Stimulated activated CD4-positive, alpha-beta T cell treated with anti-CD3 and anti-CD28 coated beads, Interleukin-4, amount 100 ng/mL, for 4 hours (primary cell): ENCODE results near the gene BABAM2.

Experiments used
- DNase-seq, 2 experiments: peaks; one replicate each; pipeline ENCODE4 v3.0.0-alpha.2; 2020

The BABAM2 gene

DNA sequence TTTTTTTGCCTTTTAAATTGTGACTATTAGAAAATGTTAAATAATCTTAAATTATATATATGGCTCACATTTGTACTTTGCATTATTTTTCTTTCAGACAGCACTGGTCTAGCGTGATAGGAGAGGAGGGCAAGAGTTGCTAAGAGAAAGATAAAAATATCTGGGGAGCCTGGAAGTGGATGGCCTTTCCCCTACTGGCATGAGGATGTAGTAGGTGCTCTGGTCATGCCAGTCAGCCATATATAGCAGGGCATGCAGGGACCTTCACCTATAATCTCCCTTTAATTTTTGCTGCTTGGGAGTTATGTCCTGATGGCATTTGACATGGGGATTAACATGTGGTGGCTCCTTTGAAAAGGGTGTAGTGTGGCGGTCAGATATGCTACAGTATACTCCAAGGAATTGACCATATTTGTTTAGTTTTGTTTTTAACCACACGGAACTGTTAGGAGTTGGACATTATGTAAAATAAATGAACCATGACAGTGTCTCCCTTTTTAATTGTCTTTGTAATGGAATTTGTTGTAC is 144.7 kb downstream of the BABAM2 start:
- no peak for DNase-seq

DNA sequence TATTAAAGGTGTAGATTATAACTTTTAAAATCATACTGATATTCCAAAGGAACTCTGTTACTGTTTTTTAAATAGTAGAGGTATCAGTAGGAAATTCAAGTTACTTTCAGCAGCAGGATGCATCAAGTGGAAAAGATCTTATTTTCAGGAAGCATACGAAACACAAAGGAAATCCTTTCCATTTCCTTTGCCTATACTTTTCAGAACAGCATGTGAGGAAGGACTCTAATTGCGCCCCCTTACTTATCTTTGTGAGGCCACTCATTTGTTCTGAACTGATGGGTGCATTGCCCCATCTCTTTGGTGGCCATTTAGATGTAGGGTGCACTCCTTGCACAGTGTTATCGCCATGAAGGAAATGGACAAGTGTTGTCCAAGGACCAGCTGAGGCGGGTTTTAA is 145.3 kb downstream of the BABAM2 start:
- no peak for DNase-seq

DNA sequence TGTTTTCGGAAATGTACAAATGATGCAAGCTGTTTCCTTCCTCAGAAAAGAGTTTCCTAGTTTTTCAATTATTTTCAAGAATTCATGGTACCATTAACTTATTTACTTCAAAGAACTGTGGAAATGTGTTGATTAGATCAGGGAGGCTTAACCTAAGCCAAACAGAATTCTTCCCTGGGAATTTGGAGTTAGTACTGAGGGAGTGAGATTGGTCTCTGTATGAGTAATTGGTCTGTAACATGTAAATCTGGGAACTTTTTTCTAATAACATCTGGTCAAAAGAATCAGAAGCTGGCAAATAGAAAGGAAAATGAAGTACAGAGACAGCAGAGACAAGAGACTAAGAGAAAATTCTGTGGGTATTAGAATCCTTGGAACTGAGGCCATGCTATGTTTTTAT is 145.8 kb downstream of the BABAM2 start:
- DNase-seq, result no peak

DNA sequence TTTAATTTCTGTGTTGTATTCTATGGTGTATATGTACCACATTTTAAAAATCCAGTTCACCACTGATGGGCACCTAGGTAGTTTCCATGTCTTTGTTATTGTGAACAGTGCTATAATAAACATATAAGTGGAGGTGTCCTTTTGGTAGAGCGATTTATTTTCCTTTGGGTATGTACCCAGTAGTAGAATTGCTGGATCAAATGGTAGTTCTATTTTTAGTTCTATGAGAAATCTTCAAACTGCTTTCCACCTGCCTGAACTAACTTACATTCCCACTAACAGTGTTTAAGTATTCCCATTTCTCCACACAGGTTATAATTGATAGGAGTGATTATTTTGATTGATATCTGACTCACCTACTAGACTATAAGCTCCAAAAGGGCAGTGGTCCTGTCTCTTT is 148.2 kb downstream of the BABAM2 start:
- DNase-seq, result no peak

DNA sequence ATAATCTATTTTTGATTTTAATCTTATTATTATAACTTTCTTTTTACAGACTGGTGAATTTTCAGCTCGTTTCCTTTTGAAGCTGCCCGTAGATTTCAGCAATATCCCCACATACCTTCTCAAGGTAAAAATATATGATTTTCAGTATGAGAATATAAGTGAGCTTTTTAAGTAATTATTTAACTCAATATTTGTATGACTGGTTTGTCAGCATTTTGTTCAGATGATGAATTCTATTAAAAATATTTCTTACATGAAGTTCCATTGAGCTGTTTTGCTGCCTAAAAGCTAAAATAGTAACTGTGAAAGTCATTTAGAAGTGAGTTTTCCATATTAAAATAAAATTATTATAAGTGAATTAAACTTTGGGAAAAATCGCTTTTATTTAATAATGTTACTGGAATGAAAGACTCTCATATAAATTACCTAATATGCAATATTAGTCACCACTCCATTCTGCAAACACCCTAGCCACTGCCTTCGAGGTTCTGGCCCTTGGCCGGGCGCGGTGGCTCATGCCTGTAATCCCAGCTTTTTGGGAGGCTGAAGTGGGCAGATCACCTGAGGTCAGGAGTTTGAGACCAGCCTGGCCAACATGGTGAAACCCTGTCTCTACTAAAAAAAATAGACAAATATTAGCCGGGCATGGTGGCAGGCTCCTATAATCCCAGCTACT is 155.3 kb downstream of the BABAM2 start:
- no peak for DNase-seq

DNA sequence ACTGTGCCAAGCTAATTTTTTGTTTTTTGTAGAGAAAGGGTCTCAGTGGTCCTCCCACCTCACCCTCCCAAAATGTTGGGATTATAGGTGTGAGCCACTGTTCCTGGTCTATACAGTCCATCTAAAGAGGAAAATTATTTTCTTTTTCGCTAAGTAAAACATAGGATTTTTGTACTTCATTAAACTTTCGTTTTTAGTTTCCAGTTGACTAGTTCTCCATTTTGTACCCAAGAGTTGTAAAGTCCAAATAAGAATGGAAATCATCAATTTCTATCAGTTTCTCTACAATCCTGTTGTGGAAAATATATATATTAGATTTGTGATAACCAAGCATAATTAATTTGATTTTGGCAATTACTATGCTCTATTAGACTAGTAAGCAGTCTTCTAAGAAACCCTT is 156.4 kb downstream of the BABAM2 start:
- DNase-seq, result no peak

DNA sequence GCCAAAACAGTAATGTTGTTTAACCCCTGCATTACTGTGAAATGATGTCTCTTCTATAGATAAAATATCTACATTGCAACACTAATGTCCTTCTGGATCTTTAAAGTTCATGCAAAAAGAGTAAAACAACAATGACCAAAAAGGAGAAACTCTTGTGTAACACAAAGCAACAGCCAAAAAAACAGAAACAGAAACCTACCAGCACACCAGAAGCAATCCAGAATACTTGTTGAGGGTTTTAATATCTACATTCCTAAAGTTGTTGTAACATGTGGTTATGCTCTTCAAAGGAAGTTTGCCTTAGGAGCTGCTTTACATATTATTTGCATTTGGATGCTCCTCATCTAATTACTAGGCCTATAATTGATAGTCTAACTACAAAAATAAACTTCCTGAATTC is 157.2 kb downstream of the BABAM2 start:
- no peak for DNase-seq

DNA sequence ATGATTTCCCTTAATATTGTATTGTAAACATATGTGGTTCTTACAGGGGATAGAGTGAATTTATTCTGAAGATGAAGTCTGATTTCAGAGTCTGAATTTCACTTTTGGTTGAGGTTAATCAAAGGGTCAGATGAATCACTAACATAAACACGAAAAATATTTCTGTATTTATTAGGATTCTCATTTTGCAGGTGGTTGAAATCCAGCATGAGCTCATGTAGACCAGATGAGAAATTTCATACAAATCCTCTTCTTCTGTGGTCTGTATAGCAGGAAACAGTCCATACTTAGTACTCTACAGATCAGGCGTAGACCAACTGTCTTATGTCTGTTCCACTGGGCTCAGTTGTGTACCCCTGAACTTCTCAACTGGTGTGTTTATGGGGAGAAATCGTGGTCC is 157.8 kb downstream of the BABAM2 start:
- DNase-seq, result no peak

DNA sequence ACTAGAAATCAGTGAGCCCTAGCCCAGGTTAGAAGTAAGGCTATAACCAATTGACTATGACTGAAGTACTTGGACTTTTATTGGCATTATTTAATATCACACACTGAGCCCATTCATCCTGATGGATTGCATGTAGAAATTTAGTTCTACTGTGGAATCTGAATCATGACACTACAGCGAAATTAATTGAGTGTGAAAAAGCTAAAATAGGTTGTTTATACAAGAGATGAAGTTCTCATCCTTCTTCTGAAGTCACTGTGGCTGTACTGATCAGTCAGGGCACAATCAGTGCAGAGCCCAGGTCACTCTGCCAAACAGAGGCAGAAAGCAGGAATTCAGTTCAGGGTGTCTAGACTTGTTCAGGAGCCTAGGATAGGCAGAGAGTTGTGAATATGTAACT is 158.9 kb downstream of the BABAM2 start:
- no peak for DNase-seq

DNA sequence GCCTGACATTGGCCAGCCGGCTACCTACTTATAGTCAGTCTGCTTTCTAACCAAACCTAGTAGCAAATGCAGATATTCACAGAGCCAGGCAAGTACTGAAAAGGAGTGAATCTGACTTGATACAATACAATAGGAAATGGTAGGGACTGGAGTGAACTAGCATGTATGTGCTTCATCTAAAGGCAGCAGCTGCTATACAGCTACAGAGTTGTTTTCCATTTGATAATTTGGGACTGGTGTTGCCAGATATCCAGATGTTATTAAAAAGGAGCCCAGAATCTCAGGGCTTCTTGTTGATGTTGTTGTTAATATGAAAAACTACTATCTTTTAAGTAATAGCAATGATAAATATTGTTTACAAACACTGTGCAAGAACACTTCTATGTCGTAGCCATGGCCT is 159.4 kb downstream of the BABAM2 start:
- no peak for DNase-seq

DNA sequence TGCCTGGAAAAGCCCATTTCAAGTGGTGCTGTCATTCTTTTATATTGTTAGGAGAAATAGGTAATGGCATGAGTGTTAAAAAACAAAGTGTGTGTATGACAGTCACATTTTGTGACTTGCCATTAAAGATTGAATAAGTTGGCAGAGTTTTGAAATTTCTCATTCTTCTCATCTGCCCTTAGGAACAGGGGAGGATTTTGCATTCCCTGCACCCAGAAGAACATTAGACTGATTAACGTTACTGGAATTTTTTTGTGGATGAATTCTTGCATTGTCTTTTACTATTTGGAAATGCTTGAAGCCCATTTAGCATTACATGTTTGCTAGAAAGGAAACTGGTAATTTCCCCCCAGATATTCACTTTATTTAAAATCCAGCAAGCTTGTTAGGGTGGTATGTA is 162.2 kb downstream of the BABAM2 start:
- no peak for DNase-seq

DNA sequence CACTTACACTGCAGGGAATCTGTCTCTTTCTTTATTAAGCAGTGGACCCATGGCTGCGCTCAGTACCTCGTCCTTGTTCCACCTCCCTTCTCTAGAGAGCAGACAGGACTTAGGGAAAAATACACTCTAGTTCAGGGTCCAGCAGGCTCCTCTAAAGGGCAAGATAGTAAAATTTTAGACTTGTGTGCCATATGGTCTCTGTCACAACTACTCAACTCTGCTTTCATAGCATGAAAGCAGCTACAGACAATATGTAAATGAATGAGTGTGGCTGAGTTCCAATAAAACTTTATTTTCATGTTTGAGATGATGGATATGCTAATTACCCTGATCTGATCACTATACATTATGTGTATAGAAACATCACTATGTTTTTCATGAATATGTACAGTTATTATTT is 163.1 kb downstream of the BABAM2 start:
- DNase-seq, result no peak

DNA sequence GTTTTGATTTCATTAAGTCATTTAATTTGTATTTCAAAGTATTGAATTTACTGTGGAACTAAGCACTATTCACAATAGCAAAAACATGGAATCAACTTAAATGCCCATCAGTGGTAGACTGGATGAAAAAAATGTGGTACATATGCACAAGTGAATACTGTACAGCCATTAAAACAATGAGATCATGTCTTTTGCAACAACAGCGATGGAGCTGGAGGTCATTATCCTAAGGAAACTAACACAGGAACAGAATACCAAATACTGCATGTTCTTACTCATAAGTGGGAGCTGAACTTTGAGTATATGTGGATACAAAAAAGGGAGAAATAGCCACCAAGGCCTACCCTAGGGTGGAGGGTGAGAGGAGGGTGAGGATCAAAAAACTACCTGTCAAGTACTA is 164.4 kb downstream of the BABAM2 start:
- DNase-seq, result no peak

DNA sequence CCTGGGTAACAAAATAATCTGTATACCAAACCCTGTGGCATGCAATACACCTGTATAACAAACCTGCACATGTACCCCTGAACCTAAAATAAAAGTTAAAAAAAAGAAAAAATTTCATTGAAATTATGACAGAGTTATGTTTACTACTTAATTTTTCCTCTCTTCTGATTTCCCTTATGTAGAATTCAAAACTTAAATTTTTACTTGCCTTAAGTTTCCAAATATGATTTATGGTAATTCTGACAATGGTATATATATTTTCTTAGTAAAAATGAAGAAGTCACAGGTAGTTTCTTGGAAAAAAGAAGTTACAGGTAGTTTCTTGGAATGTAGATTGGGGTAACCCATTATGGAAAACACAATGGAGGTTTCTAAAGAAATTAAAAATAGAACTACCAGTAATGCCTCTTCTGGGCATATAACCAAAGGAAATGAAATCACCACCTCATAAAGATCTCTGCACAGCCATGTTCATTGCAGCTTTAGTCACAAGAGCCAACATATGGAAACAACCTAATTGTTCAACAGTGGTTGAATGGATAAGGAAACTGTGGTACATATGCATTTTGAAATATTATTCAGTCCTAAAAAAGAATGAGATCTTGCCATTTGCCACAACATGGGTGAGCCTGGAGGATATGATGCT is 164.9 kb downstream of the BABAM2 start:
- DNase-seq, result no peak

DNA sequence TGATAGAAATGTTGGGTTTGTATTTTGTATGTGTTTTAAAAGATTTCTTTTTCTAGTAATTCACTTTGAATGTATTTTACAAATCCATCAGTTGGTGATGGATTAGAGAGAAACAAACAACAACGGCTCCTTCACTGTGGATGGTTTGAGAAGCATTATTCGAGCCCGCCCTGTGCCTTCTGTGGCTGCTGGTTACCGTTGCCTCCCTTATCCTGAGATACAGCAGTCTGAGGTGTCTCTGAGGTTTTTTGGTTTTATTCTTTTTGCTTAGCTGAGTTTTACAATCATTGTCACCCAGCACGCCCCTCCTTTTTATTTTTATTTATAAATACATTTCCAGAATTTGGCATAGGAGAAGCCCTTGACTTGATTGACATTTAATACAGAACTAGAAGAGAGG is 168.3 kb downstream of the BABAM2 start:
- DNase-seq, result no peak

DNA sequence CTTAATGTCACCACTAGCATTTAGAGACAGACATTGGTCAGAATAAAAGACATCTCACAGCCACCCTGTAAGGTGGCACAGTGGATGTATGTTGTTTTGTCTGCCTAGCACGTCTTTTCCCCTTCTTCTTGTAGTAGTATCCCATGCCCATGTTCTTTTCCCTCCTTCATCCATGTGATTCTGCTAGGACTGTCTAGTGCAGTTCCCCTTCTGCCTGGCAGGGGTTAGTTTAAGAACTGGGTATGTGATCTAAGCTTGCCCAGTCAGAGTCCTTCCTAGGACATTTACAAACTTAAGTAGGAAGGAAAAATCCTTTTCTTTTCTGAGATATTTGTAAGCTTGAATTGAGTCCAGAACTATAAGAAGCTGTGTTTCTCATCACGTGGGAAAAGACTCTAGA is 172.3 kb downstream of the BABAM2 start:
- DNase-seq, result no peak

DNA sequence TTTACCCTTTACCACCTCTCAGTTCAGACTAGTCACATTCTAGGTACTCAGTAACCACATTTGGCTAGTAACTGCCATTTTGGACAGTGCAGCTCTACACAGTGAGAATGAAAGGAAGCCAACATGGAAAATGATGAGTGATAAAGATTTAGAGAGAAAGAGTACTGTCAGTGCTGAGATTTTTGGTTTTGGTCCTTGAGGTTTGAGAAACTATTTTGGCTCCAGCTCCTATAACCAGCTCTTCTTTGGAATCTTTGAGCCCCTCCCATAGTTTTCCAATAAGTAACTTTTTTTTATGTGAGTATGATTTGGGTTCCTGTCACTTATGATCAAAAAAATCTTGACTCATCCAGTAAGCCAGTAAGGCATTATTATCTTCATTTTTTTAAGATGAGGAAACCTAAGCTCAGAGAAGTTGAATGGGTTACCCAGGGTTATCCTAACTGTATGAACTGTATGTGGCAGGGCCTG is 173.0 kb downstream of the BABAM2 start:
- no peak for DNase-seq

DNA sequence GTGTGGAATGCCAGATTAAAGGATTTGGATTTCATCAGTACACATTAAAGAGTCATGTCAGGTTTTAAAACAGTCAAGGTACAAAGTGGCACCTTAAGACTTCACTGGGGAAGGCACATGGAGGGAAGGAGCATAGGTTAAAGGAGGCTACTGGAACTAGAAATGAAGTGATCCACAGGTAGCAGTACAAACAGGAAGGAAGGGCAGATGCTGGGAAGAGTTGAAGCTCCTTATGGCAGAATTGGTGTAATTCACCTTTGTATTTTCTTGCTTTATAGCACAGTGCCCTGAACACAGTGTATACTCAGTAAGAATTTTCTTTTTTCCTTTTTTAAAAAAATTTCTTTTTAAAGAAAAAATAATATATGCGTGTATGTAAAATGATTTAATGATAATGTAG is 177.1 kb downstream of the BABAM2 start:
- DNase-seq, result no peak

DNA sequence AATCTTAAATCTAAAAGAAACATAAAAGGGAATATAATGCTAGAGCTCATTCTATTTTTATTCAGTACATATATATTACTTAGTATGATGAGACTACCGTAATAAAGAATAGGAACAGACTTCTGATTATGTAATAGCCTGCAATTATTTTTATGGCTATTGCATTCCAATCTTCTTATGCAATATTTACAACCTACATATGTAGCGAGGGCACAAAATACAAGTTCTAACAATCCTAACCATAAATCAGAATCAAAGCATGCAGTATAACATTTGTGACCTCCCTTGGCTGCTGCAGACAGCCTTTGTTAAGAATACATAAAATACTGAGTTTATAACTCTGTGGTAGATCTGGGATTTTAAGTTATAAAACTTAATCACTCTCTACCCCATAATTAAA is 177.6 kb downstream of the BABAM2 start:
- DNase-seq, result no peak

DNA sequence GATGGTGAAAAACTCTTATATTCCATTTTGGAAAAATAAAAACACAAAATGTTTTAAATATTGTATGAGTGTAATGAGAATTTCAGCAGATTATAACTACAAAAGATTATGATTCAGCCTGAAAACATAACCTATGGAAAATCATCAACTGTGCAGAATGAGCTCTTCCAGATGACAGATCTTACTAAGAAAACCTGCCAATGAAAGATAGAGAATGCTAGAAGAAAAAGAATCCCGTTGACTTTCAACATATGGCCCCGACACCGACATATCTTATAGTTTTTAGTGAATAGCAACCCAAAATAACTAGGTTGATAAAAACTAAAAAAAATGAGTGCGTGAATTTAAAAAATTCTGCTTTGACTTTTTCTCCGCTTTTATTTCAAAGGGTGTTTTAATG is 178.0 kb downstream of the BABAM2 start:
- DNase-seq, result no peak

DNA sequence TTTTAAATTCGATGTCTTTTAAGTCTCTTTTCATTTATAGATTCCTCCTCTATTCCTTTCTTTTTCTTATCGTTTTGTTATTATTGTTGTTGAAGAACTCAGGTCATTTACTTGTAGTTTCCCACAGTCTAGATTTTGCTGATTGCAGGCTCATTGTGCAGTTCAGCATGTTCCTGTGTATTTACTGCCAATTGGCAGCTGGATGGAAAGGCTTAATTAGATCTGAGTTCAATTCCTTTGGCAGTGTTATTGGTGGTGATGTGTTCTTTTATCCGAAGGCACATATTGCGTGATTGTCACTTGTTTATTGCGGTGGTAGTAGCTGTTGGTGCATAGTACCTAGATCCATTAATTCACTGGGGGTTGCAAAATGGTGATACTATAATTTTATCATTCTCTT is 180.7 kb downstream of the BABAM2 start:
- no peak for DNase-seq

DNA sequence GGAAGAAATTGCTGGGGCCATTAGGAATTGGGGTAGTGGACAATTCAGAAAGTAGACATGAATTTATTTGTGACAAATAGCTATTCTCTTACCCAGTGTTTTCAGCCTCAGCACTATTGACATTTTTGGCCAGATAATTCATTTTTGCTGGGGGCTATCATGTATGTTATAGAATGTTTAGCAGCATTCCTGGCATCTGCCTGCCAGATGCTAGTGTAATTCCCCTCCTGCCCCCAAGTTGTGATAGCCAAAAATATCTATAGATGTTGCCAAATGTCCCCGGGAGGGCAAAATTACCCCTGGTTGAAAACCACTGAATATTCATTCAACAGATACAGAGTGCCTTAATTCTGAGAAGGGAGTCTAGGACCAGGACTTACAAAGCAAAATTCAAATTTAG is 183.6 kb downstream of the BABAM2 start:
- DNase-seq, result no peak

DNA sequence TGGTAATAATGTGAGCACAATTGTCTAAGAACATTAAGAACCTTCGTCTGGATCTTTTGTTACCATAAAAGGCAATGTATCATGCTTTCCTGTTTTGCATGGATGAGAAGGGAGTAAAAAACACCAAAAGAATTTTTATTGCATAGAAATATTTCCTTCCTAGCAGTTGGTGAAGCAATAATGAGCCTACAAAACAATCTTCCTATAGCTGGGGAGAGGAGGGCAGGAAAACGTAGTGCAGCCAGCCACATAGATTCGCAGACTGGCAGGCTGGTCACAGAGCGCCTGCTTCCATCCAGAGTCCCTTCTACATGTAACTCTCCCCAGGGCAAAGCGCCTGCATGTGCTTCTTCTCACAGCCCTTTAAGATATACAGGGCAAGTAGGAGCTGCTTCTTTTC is 190.4 kb downstream of the BABAM2 start:
- no peak for DNase-seq

DNA sequence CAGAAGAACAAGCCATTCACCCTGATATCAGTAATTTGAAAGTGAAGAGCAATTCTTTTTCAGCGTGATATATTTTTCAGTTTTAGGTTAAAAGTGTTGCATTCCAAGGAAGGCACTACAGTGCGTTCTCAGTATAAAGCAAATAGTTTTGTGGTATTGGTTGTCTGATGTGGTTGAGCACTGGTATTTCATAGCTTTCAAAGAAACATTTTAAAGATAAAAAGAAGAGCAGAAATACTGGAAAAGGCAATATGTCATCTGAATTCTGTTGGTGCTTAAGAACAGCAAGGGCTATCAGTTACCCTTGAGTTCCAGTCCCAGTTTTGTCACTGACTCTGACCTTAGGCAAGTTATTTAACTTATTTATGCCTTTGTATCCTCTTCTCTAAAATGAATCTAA is 191.6 kb downstream of the BABAM2 start:
- DNase-seq, result no peak

DNA sequence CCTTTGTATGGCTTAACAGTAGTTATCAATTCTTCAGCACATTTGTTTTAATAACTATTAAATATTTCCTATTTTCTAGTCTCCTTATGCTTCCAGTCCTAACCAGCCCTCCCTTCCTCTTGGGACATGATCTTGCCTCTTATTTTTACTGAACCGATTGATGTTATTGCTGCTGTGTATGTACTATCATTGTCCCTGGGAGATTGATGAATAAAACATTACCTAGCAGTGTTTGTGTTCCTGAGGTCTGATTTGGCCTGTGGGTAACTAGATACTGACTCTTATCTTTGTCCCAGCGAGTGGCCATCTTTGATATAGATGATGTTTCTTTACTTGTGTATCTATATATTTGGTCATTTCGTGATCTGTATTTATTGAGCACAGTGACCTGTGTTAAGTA is 192.9 kb downstream of the BABAM2 start:
- DNase-seq, result no peak
